Measurements from ENCODE around the gene KIF6. TPM values are rescaled to one million over a fixed set of nuclear protein-coding genes. Genes with fewer than 3 reads are reported as not detected.

Gene KIF6
- total RNA-seq, 4 donors from 2014 or later, result 0.14 to 46.6 (median 0.48) TPM; not detected in 1

DNA sequence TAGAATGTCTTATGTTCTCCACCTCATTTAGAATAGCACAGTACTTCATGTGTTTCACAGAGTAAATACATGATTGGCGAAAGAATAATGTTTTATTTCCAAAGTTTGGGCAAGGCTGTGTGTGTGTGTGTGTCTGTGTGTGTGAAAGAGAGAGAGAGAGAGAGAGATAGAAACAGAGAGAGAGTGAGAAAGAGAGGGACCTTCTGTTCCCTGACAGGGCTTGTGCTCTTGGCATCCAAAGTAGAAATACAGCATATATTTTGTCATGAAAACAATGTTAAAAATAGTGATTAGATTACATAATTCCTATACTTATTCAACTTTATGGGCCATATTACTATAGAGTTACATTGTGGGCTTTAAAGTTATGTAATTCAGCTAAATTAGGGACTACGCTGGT, 201.2 kb downstream of the KIF6 start:
- Histone ChIP-seq H3K36me3 (no peaks in the 10 kb centered on the region), H3K9me3 (no peaks in the 10 kb centered on the region), H3K27me3 (no peaks in the 10 kb centered on the region), H3K4me1 (no peaks in the 10 kb centered on the region), H3K27ac (no peak overlapping the region), H3K4me3 (no peak overlapping the region)
- DNase-seq, result no peak
- in situ Hi-C loops (cut with MboI; ENCODE audit: low pct_ligation_motif_present in 1 of 4, low pct_unique_long_range_greater_than_20kb in 1 of 4, low sequenced_read_pairs in 3 of 4) (no loop called here), intact Hi-C loops (cut with DNase I; ENCODE audit: low total_unique reads) (no loop called here)
- WGBS, 2 donors (ENCODE audit: low coverage in 1 of 2), result 86 to 88% methylated on average over 2 of the region's 2 CpGs
- TF ChIP-seq POLR2AphosphoS5 (IDR thresholded peaks at IDR 0.05), result no peak

DNA sequence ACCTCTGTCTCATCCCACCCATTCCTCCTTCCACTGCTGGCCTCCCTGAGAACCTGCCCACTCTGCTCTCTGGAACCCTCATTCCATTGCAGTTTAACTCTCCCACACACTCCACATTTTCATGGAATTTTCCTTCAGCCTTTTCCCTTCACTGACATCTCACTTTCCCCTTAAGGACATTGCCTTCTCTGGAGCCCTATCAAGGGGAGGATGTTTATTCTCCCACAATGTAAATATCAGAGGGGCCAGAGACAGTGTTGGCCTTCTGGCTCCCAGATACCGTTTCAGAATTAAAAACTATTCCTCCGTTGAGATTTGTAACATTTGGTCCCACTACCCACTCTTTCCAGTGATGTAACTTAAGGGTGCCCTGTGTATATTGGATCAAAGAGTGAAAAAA, 203.2 kb downstream of the KIF6 start:
- intact Hi-C loops (cut with DNase I; ENCODE audit: low total_unique reads), result no loop called here
- no peak for TF ChIP-seq POLR2A (IDR thresholded peaks at IDR 0.05)
- TF ChIP-seq, protein P1, sequence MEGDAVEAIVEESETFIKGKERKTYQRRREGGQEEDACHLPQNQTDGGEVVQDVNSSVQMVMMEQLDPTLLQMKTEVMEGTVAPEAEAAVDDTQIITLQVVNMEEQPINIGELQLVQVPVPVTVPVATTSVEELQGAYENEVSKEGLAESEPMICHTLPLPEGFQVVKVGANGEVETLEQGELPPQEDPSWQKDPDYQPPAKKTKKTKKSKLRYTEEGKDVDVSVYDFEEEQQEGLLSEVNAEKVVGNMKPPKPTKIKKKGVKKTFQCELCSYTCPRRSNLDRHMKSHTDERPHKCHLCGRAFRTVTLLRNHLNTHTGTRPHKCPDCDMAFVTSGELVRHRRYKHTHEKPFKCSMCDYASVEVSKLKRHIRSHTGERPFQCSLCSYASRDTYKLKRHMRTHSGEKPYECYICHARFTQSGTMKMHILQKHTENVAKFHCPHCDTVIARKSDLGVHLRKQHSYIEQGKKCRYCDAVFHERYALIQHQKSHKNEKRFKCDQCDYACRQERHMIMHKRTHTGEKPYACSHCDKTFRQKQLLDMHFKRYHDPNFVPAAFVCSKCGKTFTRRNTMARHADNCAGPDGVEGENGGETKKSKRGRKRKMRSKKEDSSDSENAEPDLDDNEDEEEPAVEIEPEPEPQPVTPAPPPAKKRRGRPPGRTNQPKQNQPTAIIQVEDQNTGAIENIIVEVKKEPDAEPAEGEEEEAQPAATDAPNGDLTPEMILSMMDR (IDR thresholded peaks at IDR 0.05), result no peak
- no peak for TF ChIP-seq EP300 (IDR thresholded peaks at IDR 0.05; ENCODE audit: low read depth)
- TF ChIP-seq POLR2AphosphoS5 (IDR thresholded peaks at IDR 0.05), result no peak
- H3K27ac ChIP-seq, result no peak overlapping the region
- no peaks in the 10 kb centered on the region for H3K36me3 ChIP-seq
- no peaks in the 10 kb centered on the region for H3K9me3 ChIP-seq
- H3K4me1 ChIP-seq, result no peaks in the 10 kb centered on the region
- WGBS, 2 donors (ENCODE audit: low coverage in 1 of 2), result 40 to 42% methylated on average over 2 of the region's 2 CpGs
- no peak for DNase-seq
- no peak overlapping the region for H3K4me3 ChIP-seq
- no peaks in the 10 kb centered on the region for H3K27me3 ChIP-seq
- in situ Hi-C loops (cut with MboI; ENCODE audit: low pct_ligation_motif_present in 1 of 4, low pct_unique_long_range_greater_than_20kb in 1 of 4, low sequenced_read_pairs in 3 of 4), result no loop called here

DNA sequence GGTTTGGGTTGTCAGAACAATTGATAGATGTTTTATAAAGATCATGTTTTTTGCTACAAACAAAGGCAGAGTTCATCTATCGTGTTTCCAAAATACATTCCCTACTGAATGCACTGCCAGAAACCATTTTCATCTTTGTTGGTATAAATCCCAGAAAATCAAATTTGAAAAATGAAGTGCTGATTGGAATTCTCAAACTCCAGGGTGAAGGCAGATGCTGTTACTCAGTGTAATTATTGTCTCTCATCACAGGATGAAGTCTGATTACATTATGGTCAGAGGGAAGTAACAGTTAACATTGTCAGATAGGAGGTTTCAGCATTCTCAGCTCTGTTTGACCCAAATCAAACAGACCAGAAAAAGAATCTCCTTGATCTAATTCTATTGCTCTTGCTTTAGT, 204.3 kb downstream of the KIF6 start:
- WGBS, 2 donors (ENCODE audit: low coverage in 1 of 2), result 70 to 78% methylated on average over 1 of the region's 1 CpG
- H3K27me3 ChIP-seq, result no peaks in the 10 kb centered on the region
- no peak overlapping the region for H3K27ac ChIP-seq
- no peaks in the 10 kb centered on the region for H3K9me3 ChIP-seq
- no peaks in the 10 kb centered on the region for H3K36me3 ChIP-seq
- in situ Hi-C loops (cut with MboI; ENCODE audit: low pct_ligation_motif_present in 1 of 4, low pct_unique_long_range_greater_than_20kb in 1 of 4, low sequenced_read_pairs in 3 of 4) (no loop called here), intact Hi-C loops (cut with DNase I; ENCODE audit: low total_unique reads) (no loop called here)
- no peak overlapping the region for H3K4me3 ChIP-seq
- H3K4me1 ChIP-seq, result no peaks in the 10 kb centered on the region
- TF ChIP-seq EP300 (IDR thresholded peaks at IDR 0.05; ENCODE audit: low read depth), result no peak
- no peak for TF ChIP-seq POLR2AphosphoS5 (IDR thresholded peaks at IDR 0.05)
- DNase-seq, result no peak

- DNase-seq, result no peak
- Histone ChIP-seq H3K36me3 (no peaks in the 10 kb centered on the region), H3K27ac (no peak overlapping the region), H3K4me3 (no peak overlapping the region), H3K27me3 (no peaks in the 10 kb centered on the region), H3K9me3 (no peaks in the 10 kb centered on the region), H3K4me1 (no peaks in the 10 kb centered on the region)
- WGBS, 2 donors (ENCODE audit: low coverage in 1 of 2), result 69 to 100% methylated on average over 2 to 5 of the region's 5 CpGs
- in situ Hi-C loops (cut with MboI; ENCODE audit: low pct_ligation_motif_present in 1 of 4, low pct_unique_long_range_greater_than_20kb in 1 of 4, low sequenced_read_pairs in 3 of 4) (no loop called here), intact Hi-C loops (cut with DNase I; ENCODE audit: low total_unique reads) (no loop called here)
- TF ChIP-seq POLR2A (IDR thresholded peaks at IDR 0.05), result no peak
- TF ChIP-seq, protein P1 (IDR thresholded peaks at IDR 0.05), result no peak
- TF ChIP-seq POLR2AphosphoS5 (IDR thresholded peaks at IDR 0.05), result no peak
- no peak for TF ChIP-seq EP300 (IDR thresholded peaks at IDR 0.05; ENCODE audit: low read depth)
These were observed 204.8 kb downstream of the KIF6 start for GRCh38 chr6:39520411-39520810.

DNA sequence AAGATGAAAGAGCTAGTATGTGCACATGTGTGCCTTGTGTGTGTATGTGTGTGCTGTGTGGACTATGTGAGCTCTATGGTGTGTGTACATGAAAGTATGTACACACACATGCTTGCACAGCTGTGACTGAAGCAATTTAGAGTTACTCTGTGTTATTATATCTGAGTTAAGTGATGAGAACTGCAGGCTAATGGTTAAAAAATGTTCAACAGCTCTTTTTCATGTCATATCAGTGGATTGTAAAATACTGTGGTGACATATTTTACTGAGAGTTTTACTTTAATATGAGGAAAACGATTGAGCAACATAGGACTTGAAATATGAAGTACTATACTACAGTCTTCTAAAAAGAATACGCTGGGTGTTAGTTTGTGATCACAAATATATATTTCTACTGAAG, 207.0 kb downstream of the KIF6 start:
- TF ChIP-seq, protein P1 (IDR thresholded peaks at IDR 0.05), result no peak
- no peak overlapping the region for H3K27ac ChIP-seq
- WGBS, 2 donors (ENCODE audit: low coverage in 1 of 2), result 58 to 68% methylated on average over 2 of the region's 2 CpGs
- intact Hi-C loops (cut with DNase I; ENCODE audit: low total_unique reads) (no loop called here), in situ Hi-C loops (cut with MboI; ENCODE audit: low pct_ligation_motif_present in 1 of 4, low pct_unique_long_range_greater_than_20kb in 1 of 4, low sequenced_read_pairs in 3 of 4) (no loop called here)
- no peaks in the 10 kb centered on the region for H3K27me3 ChIP-seq
- no peaks in the 10 kb centered on the region for H3K9me3 ChIP-seq
- DNase-seq, result no peak
- no peaks in the 10 kb centered on the region for H3K4me1 ChIP-seq
- no peaks in the 10 kb centered on the region for H3K36me3 ChIP-seq
- H3K4me3 ChIP-seq, result no peak overlapping the region
